Stimulated activated CD8-positive, alpha-beta memory T cell treated with anti-CD3 and anti-CD28 coated beads, Interleukin-7, amount 100 ng/mL, for 24 hours (primary cell): ENCODE measurements around the gene TMEM221.
"Not testable (repeated sequence)": the region's sequence is repeated elsewhere in the genome, so short reads cannot be mapped to it uniquely, and the experiment has no call there.

Experiments
- DNase-seq: peaks from one replicate; pipeline ENCODE4 v3.0.0-alpha.2; 2020; ENCODE audit warnings: low read depth

TMEM221 gene

DNA sequence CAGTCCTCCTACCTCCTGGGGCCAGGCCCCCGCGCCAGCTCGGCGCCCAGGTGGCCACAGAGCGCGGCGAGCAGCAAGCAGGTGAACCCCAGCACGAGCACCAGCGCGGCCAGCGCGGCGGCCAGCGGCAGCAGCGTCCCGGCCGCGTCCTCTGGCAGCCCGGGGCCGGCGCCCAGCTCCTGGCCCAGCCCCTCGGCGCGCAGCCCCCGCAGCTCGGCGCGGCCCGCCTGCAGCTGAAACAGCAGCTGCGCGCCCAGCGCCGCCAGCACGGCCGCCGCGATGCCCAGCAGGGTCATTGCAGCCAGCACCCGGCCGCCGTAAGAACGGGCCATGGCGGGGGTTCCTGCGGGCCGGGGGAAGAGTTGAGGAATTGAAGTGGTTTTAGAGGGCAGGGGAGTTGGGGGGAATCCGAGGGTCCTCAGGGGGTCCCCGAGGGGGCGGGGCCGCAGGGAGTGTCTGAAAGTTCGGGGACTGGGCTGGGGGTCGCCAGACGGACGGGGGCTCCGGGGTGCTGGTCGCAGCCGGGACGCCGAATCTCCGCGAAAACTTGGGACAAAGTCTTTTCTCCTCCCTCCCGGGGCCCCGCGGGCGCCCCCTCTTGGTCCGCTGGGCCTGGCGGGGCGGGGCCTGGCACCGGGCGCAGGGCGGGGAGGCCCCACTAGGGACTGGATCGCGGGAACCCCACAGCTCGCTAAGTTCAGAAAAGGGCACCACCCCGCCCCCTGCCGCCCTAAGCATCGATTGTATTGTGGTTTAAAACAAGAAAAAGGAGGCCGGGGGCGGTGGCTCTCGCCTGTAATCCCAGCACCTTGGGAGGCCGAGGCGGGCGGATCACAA, at the start of gene TMEM221:
Gene TMEM221 (minus strand): TSS at position 538 of the 837 bp plus-strand sequence. CDS start 206 bp downstream, at position 332.
- no peak for DNase-seq

DNA sequence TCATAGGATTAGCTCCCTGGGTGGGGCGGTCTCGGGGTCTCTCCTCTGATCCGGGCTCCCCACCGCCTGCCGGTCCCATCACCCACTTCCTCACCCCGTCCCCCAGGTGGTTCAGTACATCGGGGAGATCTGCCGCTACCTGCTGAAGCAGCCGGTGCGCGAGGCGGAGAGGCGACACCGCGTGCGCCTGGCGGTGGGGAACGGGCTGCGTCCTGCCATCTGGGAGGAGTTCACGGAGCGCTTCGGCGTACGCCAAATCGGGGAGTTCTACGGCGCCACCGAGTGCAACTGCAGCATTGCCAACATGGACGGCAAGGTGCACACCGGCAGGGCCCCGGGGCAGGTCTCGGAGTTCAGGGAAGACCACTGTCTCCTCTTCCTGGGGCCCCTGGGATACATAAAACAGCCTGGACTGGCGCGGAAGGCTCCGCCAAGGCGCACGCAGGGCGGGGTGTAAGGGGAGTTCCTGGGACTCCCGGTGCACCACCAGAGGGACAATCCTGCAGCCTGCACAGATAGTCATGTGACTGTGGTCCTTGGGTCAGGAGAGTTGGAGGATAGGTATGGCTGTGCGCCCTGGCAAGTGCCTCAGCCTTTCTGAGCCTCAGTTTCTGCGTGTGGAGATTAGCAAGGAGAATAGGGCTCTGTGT, 48.8 kb upstream of the TMEM221 start:
- no peak for DNase-seq

DNA sequence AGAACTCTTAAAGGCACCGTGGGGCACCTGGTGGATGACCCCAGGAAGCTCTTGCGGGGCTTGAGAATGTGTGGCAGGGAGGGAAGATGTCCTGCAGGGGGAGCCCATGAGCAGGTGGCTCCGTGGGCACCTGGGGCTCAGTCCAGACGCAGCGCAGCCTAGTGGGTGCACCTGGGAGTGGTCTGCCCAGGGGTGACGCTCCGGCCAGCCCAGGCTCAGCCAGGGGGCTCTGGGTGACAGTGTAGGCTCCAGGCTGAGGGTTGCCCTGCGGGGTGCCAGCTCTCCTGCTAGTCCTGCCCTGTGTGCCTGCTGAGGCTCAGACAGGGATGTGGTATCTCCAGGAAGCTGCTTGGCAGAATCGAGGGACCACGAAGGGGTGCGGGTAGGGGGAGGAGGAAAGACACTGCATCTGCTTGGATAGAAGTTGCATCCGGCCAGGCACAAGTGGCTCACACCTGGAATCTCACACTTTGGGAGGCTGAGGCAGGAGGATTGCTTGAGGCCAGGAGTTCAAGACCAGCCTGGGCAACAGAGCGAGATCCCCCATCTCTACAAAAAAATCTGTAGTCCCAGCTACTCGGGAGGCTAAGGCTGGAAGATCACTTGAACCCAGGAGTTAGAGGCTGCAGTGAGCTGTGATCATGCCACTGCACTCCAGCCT, 48.0 kb upstream of the TMEM221 start:
- DNase-seq = peak; percentile 74

GRCh38 chr19:17495639-17496296, 47.3 kb upstream of the TMEM221 start:
- no peak for DNase-seq

- DNase-seq = no peak
Measured at GRCh38 chr19:17491287-17491686, 42.8 kb upstream of the TMEM221 start.

DNA sequence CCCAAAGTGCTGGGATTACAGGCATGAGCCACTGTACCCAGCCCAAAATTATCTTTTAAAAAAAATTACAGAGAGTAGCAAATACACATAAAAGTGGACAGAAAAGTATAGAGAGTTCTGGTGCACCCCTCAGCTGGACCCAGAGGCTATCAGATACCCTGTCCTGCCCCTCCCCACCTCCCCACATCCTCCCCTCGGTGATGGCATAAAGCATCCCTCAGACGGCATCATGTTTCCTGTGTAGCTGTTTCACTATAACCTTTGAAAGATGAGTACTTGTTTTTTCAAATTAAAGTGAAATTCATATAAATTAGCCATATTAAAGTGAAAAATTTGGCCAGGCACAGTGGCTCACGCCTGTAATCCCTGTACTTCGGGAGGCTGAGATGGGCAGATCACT, 41.9 kb upstream of the TMEM221 start:
- no peak for DNase-seq

- no peak for DNase-seq
Measured at GRCh38 chr19:17489392-17490030, 41.0 kb upstream of the TMEM221 start.

DNA sequence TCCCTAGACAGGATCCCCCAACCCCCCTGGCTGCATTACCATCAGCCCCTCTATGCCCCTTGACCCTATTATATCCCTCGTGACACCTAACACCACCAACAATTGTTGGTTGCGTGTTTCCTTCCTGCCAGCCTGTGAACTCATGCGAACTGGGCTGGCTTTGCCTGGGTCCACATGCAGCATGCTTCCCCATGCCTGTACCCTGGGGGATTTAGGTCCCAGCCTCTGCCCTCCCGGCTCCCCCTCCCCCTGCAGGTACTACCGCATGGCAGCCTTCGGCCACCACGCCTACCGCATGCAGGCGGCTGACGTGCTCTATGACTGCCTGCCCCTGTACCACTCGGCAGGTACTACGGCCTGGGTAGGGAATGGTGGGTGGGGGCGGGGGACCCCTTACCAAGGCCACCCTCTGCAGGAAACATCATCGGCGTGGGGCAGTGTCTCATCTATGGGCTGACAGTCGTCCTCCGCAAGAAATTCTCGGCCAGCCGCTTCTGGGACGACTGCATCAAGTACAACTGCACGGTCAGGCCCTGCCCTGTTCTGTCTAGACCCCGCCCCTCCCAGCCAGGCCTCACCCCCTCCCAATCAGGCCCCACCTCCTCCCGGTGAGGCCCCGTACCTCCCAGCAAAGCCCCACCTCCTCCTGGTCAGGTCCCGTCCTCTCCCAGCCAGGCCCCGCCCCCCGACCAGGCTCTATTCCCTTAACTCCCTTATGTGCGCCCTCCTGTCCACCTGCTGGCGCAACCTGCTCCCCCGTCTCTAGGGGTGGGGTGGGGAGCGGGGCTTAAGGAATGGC, 40.3 kb upstream of the TMEM221 start:
- DNase-seq = peak; percentile 69

DNA sequence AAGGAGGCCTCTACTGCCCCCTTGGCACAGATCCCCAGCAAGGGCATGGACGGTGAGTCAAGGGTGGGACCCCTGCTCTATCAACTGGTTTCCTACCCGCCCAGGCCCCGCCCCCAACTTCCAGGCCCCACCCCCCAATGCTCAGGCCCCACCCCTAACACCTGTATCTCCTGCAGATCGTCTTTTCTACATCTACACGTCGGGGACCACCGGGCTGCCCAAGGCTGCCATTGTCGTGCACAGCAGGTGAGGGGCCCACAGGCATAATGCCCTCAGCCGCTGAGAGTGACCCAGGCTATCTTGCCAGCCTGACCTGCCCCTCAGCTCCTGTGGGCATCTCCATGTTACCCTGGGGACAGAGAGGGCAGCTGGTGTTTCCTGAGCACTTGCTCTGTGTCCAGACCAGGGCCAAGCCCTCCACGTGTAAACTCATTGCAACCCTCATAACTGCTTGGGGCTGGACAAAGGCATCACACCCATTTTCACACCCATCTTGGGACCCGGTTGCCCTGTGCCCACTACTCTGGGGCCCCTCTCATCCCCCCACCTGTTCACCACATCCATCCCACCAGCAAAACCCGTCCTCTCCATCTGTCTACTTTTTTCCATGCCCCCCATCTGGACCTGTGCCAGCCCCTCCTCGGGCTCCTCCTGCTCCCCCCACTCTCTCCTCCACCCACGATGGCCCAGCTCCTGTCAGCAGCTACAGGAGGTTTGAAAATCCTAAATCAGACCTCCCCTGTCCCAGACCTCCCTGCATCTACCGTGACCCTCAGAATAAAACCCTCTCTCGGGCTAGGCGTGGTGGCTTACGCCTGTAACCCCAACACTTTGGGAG, 39.0 kb upstream of the TMEM221 start:
- no peak for DNase-seq

DNA sequence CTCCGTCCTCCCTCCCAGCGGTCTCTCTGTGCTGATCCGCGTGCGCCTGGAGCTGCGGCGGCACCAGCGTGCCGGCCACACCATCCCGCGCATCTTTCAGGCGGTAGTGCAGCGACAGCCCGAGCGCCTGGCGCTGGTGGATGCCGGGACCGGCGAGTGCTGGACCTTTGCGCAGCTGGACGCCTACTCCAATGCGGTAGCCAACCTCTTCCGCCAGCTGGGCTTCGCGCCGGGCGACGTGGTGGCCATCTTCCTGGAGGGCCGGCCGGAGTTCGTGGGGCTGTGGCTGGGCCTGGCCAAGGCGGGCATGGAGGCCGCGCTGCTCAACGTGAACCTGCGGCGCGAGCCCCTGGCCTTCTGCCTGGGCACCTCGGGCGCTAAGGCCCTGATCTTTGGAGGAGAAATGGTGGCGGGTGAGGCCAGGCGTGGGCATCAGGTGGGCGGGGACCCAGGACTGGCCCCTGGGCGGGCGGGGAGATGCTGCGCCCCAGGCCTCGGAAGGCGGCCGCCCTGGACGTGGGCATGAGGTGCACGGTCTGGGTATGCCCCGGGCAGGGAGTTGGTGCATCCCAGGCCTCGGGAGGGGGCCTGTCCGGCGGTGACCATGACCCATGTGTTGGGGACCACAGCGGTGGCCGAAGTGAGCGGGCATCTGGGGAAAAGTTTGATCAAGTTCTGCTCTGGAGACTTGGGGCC, 38.2 kb upstream of the TMEM221 start:
- DNase-seq = no peak

DNA sequence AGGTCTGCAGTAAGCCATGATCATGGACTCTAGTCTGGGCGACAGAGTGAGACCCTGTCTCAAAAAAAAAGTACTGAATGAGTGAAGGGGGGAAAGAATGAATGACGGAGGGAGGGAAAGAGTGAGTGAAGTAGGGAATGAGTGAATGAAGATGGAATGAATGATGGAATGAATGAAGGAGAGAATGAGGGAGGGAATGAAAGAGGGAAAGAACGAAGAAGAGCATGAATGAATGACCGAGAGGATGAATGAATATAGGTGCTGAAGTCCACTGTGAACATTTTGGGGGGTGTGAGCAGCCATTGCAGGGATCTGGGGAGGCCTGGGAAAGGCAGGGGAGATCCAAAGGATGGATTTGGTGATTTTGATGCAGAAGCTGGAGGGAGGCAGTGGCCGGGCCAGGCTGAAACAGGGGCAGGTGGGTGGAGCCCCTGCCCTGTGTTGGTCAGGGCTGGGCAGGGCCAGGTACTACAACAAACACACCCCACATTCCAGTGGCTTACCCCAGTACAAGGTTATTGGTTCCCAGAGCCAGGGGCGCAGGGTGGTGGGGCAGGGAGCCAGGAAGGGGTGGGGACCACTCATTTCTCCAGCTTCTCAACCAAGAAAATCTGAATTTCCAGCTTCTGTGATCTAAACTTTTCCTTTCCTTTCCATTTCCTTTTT, 36.2 kb upstream of the TMEM221 start:
- DNase-seq = no peak

DNA sequence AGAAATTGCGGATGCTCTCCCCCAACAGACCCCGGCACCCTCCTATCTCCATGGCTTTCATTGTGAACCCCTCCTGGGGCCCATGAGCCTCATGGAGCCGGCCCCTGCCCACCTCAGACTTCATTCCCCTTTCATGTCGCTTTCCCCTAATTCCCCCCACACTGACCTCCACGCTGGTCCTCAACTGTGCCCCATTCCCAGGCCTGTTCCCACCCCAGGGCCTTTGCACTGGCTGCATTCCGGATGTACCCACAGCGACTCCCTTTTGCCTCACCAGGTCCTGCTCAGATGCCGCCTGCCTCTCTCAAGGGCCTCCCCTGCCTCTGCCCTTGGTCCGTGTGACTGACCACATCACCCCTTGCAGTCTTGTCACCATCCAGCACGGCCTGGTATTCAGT, 35.1 kb upstream of the TMEM221 start:
- no peak for DNase-seq

- no peak for DNase-seq
Measured at GRCh38 chr19:17482877-17483604, 34.6 kb upstream of the TMEM221 start.

DNA sequence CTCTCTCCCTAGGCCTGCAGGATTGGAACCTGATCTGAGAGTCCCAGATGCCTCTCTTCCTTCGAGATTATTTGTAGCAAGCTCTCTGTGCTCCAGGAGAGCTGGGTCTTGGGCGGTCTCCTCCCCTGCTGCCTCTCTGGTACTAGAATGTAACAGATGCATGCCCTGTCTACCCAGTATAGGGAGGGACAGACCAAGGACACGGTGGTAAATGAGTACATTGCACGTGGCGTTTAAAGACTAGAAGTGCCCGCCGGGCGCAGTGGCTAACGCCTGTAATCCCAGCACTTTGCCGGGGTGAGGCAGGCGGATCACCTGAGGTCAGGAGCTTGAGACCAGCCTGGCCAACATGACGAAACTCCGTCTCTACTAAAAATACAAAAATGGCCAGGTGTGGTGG, 33.5 kb upstream of the TMEM221 start:
- DNase-seq = no peak

GRCh38 chr19:17479325-17479791, 30.9 kb upstream of the TMEM221 start:
- DNase-seq = no peak

DNA sequence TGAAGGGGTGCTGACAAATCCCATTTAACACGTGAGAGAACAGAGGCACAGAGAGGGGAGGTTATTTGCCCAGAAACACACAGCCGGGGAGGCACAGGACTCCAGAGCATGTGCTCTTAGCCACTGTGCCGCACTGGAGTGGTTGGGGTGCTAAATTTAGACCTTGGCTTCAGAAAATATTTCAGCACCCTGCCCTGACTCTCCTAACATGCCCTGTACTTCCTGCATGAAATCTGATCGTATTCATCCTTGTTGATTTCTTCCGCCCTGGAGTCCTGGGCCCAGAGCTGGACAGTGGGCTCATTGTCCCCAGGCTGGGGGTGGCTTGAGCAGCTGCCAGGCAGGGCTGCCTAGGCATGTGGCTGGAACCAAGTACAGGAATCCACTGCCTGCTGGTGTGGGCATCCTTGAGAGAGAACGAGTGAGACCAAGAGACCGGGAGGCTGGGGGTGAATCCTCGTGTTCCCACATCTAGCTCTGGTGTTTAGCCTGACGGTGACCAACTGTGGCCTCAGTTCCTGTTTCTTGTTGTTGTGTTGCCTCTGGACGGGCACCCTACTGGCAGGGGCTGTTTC, 27.2 kb upstream of the TMEM221 start:
- no peak for DNase-seq

GRCh38 chr19:17475011-17475540, 26.6 kb upstream of the TMEM221 start:
- DNase-seq = not testable (repeated sequence)

GRCh38 chr19:17473041-17473440, 24.6 kb upstream of the TMEM221 start:
- no peak for DNase-seq
